ENCODE data around the gene LY6G6F.

LY6G6F gene

DNA sequence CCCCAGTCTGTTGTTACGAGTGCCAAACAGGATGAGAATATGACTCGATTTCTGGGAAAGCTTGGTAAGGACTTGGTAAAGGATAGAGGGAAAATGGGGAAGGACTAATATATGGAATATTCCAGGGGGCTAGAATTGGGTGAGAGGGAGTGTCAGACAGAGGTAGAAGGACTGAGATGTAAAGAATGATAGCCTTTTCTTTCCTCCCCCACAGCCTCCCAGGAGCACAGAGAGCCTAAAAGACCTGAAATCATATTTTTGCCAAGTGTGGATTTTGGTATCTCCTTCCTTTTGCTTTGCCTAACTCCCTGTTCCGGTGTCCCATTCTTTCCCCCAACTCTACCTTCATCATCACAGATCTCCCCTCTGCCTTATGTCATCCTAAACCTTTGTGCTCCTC lies 36.2 kb downstream of the LY6G6F start:
- DNase-seq, result no peak

DNA sequence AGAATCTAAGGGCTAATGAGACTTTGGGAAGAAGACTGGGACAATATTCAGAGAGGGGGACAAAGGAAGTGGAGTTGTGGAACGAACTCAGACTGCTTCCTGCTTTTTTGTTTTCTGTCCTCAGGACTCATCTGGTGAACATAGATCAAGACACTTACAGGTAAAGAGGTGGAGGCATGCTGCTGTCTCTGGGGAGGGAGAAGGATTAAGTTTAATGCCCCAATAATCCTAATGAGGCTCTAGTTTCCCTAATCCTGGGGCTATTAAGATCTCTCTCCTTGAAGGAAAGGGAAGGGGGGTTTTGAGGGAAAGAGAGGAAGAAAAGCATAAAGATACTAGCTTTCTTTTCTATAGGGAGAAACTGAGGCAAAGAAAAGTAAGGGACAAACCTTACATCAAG lies 37.8 kb downstream of the LY6G6F start:
- no peak for DNase-seq

DNA sequence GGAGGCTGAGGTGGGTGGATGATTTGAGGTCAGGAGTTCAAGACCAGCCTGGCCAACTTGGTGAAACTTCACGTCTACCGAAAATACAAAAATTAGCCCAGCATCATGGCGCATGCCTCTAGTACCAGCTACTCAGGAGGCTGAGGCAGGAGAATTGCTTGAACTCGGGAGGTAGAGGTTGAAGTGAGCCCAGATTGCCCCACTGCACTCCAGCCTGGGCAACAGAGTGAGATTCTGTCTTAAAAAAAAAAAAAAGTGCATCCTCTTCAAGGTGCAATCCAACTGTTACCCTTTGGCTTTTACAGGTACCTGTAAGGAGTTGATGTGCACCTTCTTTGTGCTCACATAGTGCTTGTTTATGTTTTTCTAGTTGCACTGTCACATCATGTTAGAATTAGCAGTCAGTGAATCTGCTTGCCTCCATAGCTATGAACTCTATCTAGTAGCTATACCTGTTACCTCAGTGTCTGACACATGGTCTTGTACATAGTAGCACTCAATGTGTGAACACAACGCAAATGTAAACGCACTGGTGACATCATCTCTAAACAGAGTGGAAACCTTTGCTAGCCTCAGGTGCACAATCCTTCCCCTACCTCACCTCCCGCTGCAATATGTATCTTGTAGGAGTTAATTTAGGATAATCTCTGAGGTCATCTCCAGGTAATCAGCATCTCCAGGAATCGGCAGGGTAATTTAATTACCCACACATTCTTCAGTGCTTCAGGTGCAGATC lies 42.8 kb downstream of the LY6G6F start:
- no peak for DNase-seq

DNA sequence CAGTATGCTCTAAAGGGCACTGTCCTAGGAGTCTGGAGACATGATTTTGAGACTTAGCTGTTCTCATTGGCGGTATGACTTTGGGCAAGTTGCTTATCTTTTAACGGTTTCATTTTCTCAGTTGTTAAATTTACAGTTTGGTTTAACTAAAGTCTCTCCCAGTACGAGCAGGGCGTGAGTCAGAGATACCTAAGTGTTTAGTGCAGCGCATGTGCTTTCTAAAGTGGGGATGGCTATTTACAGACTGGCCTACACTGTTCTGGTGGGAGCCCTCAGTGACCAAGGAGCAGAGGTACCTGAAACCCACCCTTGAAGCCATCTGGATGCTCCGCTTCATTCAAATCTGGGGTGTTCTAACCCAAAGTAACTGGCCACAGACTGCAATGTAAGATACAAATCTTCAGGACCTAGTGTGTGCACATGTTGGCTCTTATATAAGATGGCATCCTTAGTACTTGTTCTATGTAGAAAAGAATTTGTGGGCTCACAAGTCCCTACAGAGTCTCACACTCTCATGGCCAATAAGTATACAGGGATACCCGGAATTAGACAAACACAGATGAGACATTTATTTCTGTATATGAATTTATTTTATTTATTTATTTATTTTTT lies 43.9 kb downstream of the LY6G6F start:
- no peak for DNase-seq

DNA sequence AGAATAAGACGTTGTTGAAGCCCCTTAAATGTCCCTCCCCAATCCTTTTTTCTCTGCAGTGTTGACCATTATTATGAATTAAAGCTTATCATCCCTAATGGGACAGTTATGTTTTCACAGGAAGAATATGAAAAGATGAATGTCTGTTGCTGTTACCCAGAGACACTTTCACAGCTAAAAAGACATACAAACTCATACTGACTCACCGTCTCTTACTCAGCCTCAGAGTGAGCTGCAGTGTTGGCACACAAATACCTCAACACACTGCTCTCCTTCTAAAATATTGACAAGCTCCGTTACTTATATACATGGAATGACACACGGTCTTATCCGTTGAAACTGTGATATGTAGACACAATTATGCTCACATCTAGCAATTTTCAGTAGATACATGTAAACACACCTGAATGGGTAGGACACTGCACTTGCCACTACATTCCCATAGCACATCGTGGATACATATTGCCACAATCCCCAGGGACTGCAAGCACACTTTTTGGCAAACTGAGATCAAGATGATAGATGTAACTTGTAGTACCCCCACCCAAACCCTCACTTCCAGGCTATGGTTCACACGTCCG lies 46.2 kb downstream of the LY6G6F start:
- no peak for DNase-seq

DNA sequence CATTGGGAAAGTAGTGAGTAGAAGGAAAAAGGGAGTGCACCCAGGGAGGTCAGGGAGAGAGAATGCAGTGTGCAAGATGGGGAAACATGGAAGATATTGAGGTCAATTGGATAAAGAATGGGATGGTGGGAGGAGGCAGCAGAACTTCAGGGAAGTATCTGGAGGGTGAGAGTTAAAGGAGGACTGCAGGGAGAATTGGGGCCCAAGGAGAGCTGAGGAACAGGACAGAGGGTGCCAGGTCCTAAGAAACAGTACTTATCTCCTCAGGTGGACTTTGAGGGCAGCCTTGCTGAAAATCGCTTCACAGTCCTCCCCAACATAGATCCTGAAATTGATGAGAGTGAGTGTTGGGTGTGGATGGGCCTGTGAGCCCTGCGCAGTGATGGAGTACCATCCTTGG lies 51.6 kb downstream of the LY6G6F start:
- DNase-seq, result no peak
